ENCODE measurements around the gene CARD14.
"Not testable (repeated sequence)": the region's sequence is repeated elsewhere in the genome, so short reads cannot be mapped to it uniquely, and the experiment has no call there.

The CARD14 gene

DNA sequence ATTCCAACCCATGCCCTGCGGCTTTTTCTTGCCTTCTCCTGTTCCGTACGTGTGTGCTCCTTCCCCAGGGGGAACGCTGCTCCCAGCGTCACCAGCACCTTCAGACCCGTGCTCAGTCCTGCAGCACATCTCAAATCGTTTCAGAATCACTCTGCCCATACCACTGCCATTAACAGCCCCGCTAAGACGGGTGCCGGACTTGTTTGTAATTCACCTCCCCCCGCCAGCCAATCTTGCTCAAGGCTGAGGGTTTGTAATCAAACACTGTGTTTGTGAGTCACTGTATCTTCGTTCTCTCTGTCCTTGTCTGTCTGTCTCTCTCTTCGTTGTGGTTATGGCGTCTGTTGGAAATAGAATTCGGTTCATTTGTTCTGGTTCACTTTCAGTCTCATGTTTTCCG, 17.3 kb downstream of the CARD14 start:
- no peak for DNase-seq

DNA sequence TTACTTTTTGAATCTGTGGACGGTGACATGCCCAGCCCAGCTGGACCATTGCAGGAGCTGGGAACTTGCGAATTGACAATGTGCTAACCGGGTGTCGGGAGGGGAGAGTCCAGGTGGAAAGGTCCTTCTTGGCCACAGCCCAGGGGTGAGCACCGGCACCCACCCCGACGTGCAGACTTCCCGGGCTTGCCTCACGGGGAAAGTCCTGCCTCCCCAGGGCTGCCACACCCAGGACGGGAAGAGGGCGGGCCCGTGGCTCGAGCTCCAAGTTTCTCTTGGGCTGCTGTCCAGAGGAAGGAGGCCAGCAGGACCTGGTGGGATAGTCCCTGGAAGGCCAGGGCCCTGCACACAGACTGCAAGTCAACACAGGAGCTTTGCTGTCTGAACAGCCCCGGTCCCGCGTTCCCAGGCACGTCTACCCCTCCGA, 17.7 kb downstream of the CARD14 start:
- DNase-seq, result no peak

DNA sequence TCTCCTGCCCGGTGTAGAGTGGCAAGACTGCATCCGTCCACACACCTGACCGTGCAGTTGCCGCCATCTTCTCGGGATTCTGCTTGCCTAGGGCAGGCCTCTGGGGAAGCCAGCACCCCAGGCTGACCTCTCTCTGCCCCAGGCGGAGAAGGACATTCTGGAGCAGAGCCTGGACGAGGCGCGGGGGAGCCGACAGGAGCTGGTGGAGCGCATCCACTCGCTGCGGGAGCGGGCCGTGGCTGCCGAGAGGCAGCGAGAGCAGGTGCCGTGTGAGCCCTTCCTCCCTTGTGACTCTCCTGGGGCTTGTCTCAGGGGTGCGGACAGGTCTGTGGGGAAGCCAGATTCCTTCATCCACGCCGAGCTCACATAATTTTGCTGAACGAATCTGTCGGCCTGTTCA, 19.8 kb downstream of the CARD14 start:
- no peak for DNase-seq

GRCh38 chr17:80190716-80191115, 20.9 kb downstream of the CARD14 start:
- no peak for DNase-seq

- DNase-seq, result no peak
Observed at GRCh38 chr17:80191192-80191591, 21.4 kb downstream of the CARD14 start.

- DNase-seq, result no peak
Observed at GRCh38 chr17:80191865-80192661, 22.2 kb downstream of the CARD14 start.

GRCh38 chr17:80195141-80195540, 25.3 kb downstream of the CARD14 start:
- DNase-seq, result peak in 1 of 3 experiments; percentile 54

DNA sequence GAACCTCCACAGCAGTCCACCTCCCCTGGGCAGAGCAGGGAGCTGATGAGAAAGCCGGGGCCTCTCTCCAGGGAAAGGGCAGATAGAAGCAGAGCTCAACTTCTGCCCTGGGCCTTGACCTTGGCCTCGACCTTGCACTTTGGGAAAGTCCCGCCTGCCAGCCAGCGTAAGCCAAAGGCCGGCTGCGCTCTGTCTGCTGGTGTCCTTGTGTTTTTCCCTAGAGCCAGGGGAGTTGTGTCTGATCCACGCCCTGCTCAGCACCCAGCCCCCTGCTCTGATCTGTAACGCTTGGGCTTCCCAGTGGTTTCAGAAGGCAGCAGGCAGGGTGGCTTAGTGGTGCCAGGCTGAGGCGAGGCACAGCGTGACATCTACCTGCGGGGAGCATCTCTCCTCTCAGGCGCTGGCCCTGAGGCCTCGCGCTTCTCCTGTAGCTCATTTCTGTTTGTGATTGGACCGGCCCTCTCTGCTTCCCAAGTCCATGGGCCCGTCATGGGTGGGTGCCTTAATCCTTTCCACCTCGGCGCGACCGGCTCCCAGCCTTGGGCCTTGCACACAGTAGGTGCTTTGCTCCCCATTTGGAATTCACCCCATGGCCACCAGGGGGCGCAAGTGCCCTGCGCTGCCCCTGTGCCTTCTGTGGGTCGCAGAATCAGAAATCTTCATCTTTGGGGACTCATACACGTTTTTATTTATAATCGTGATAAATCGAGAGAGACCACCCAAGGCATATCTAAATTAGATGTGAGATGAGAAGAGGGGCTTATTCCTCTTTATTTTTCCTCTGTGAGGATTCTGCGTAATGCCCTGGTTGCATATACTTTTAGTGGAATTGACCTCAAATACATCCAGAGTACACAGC, 26.1 kb downstream of the CARD14 start:
- DNase-seq, result peak in 2 of 3 experiments; percentile 17 to 48

DNA sequence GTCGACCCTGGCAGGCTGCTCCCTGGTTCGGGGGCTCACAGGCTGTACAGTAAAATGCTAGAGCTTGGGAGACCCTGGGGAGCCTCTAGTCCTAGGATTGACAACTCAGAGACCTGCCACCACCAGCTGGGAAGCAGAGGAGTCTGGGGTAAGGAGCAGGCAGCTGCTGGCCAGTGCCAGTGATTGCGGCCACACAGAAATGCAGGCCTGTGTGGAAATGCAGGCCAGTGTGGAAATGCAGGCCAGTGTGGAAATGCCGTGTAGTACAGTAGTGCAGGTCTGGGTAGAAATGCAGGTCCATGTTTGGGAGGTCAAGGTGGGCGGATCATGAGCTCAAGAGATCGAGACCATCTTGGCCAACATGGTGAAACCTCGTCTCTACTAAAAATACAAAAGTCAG, 26.8 kb downstream of the CARD14 start:
- DNase-seq, result no peak

DNA sequence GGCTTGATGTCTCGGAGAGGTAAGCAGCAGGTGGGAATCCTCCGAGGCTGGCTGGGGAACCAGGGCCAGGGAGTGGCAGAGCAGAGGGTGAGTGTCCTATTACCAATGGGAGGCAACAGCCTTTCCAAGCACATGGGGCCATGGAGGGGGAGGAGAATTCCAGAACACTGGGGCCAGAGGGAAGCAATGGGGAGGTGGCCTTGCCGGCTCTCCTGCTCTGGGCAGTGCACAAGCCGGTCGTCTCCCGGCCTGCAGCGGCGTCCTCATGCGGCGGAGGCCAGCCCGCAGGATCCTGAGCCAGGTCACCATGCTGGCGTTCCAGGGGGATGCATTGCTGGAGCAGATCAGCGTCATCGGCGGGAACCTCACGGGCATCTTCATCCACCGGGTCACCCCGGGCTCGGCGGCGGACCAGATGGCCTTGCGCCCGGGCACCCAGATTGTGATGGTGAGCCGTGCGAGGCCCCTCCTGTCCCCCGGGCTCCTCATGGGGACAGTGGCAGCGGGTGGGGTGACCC, 28.4 kb downstream of the CARD14 start:
- peak in 1 of 3 experiments; percentile 23 for DNase-seq

DNA sequence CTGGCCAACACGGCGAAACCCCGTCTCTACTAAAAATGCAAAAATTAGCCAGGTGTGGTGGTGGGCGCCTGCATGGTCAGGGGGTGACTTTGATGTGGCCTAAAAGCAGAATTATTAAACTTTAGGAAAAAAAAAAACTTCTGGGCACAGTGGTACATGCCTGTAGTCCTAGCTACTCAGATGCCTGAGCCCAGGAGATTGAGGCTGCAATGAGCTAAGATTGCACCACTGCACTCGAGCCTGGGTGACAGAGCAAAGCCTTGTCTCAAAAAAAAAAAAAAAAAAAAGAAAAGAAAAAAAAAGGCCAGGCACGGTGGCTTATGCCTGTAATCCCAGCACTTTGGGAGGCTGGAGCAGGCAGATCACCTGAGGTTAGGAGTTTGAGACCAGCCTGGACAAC, 29.5 kb downstream of the CARD14 start:
- DNase-seq, result not testable (repeated sequence)

- DNase-seq, result no peak
Observed at GRCh38 chr17:80201446-80201845, 31.6 kb downstream of the CARD14 start.

DNA sequence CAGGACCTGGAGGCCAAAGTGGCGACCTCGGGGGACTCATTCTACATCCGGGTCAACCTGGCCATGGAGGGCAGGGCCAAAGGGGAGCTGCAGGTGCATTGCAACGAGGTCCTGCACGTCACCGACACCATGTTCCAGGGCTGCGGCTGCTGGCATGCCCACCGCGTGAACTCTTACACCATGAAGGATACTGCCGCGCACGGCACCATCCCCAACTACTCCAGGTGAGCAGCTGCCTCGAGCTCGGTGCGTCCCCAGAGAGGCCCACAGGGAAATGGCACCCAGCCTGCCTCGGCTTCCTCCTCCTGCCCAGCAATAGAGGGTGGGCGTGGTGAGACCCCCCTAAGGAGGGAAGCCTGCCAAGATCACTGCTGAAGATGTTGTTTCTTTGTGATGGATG, 32.4 kb downstream of the CARD14 start:
- no peak for DNase-seq

GRCh38 chr17:80203471-80203963, 33.7 kb downstream of the CARD14 start:
- DNase-seq, result no peak

GRCh38 chr17:80204626-80205468, 35.0 kb downstream of the CARD14 start:
- DNase-seq, result no peak

GRCh38 chr17:80205811-80206210, 36.0 kb downstream of the CARD14 start:
- no peak for DNase-seq

GRCh38 chr17:80208050-80208449, 38.2 kb downstream of the CARD14 start:
- no peak for DNase-seq

DNA sequence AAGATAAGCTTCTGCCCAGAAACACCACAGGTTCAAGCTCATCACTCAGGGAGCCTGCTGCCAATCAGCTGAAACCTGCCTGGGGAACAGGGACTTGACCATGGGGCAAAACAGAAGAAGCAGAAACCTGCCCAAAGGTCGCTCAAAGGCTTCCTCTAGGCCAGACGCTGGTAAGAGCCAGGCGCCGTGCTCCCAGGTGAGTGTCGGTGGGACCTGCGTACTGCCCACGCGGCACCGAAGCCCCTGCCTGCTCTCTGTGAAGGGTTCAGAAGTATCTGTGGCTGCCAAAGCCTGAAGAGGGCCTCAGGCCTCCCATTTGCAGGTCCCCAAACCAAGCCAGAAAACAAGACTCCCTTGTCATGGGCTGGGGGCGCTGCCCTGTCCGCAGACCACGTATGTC, 39.9 kb downstream of the CARD14 start:
- no peak for DNase-seq

- no peak for DNase-seq
Observed at GRCh38 chr17:80210348-80211108, 40.7 kb downstream of the CARD14 start.

DNA sequence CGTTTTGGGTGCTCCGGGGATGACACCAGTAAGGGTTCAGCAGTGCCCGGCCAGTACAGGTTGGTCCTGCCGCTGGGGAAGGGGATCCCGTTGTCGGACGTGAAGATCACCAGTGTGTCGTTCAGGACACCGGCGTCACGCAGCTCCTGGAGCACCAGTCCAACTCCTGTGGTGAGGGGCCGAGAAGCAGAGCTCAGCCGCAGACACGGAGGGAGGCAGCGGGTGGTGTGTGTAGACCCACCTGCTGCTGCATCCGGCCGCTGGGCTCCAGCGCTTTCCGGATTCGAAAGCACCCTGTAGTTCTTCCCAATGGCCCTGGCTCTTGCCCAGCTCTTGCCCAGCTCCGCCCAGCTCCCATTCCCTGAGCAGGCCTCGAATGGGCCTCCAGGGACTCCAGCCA, 42.3 kb downstream of the CARD14 start:
- DNase-seq, result no peak

DNA sequence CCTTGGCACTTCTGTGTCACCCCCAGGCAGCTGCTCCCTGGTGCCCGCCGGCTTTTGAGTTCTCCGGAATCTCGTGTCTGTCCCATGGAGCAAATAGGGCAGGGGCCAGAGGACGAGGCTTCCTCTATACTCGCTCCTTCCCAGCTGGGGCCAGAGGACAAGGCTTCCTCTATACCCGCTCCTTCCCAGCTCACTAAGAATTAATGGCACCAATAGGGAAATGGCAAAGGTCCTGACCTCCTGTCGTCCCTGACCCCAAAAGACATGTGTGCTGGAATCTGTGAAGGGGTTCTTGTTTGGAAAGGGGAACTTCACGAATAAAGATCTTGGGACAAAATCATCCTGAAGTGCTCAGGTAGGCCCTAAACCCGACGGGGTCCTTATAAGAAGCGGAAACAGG, 42.7 kb downstream of the CARD14 start:
- DNase-seq, result no peak

Data from NCI-H1417 (cell line).